HepG2 (cell line): ENCODE data around the gene PIP5KL1. TPM values are rescaled to one million over a fixed set of nuclear protein-coding genes. Genes with fewer than 3 reads are reported as not detected.

Experiments
- AHR ChIP-seq: IDR thresholded peaks from 2 replicates; pipeline ENCODE4 v1.6.1; 2018; ENCODE audit warnings: missing genetic modification reagents, missing compliant biosample characterization
- JUND ChIP-seq: sonication (generic); formaldehyde crosslinking; IDR thresholded peaks from 2 replicates; pipeline ENCODE4 v1.8.0; 2022; ENCODE audit warnings: mild to moderate bottlenecking, missing genetic modification reagents
- MTA1 ChIP-seq: sonication (generic); formaldehyde crosslinking; IDR thresholded peaks from 2 replicates; pipeline ENCODE4 v1.4.0; 2020; ENCODE audit warnings: missing genetic modification reagents, mild to moderate bottlenecking, borderline replicate concordance
- ZNF629 ChIP-seq: sonication (generic); formaldehyde crosslinking; conservative IDR thresholded peaks from 2 replicates; pipeline ENCODE4 v1.5.0; 2020; ENCODE audit warnings: missing genetic modification reagents
- ZNF747 ChIP-seq: sonication (generic); formaldehyde crosslinking; IDR thresholded peaks from 2 replicates; pipeline ENCODE4 v1.8.1; 2023; ENCODE audit warnings: missing genetic modification reagents, mild to moderate bottlenecking, borderline replicate concordance
- ZNF777 ChIP-seq: sonication (generic); formaldehyde crosslinking; IDR thresholded peaks from 2 replicates; pipeline ENCODE4 v1.4.0; 2020; ENCODE audit warnings: missing genetic modification reagents
- polyA plus RNA-seq, 8 experiments: library from polyadenylated mRNA; depleted of rRNA in 3 of 8; stranded (reverse) in 7 of 8; unstranded in 1 of 8; fragments of >200 nt; fragmentation: Illumina TruSeq in 4 of 8; extraction: Trizol in 4 of 8; gene quantifications; 2 replicates each; pipeline versions ENCODE4 v1.2.1 to v1.2.3, GENCODE V29; 2011 to 2016; ENCODE audit warnings: low read depth in 4 of 8, missing spikeins in 1 of 8, mixed read lengths in 1 of 8; ENCODE audit not compliant: insufficient read depth in 1 of 8
- total RNA-seq, 5 experiments: library from RNA; depleted of rRNA; stranded (reverse); fragments of >200 nt; fragmentation: Illumina TruSeq; extraction: Trizol; gene quantifications; 2 replicates each; pipeline ENCODE4 v1.2.3, GENCODE V29; 2016; ENCODE audit warnings: low read depth in 1 of 5
- TF ChIP-seq, protein P1 (sequence below): sonication (generic); formaldehyde crosslinking; IDR thresholded peaks from 2 replicates; pipeline ENCODE4 v1.5.0; 2020; ENCODE audit warnings: mild to moderate bottlenecking, missing genetic modification reagents, borderline replicate concordance
- TF ChIP-seq, protein P2 (sequence below): sonication (generic); formaldehyde crosslinking; IDR thresholded peaks from 2 replicates; pipeline ENCODE4 v1.5.0; 2020; ENCODE audit warnings: missing genetic modification reagents
- TF ChIP-seq, protein P3 (sequence below): IDR thresholded peaks from 2 replicates; pipeline ENCODE4 v1.6.1; 2016; ENCODE audit warnings: missing compliant biosample characterization, missing genetic modification reagents, borderline replicate concordance
- TF ChIP-seq, protein P4 (sequence below): sonication (generic); formaldehyde crosslinking; IDR thresholded peaks from 2 replicates; pipeline ENCODE4 v1.9.0; 2021; ENCODE audit warnings: mild to moderate bottlenecking, missing genetic modification reagents

Gene PIP5KL1
- total and polyA plus RNA-seq, 2 of the 13 experiments (the other 11 are each of a cell fraction or from before 2014, with no cell fraction given) = 0.20 to 0.49 TPM

DNA sequence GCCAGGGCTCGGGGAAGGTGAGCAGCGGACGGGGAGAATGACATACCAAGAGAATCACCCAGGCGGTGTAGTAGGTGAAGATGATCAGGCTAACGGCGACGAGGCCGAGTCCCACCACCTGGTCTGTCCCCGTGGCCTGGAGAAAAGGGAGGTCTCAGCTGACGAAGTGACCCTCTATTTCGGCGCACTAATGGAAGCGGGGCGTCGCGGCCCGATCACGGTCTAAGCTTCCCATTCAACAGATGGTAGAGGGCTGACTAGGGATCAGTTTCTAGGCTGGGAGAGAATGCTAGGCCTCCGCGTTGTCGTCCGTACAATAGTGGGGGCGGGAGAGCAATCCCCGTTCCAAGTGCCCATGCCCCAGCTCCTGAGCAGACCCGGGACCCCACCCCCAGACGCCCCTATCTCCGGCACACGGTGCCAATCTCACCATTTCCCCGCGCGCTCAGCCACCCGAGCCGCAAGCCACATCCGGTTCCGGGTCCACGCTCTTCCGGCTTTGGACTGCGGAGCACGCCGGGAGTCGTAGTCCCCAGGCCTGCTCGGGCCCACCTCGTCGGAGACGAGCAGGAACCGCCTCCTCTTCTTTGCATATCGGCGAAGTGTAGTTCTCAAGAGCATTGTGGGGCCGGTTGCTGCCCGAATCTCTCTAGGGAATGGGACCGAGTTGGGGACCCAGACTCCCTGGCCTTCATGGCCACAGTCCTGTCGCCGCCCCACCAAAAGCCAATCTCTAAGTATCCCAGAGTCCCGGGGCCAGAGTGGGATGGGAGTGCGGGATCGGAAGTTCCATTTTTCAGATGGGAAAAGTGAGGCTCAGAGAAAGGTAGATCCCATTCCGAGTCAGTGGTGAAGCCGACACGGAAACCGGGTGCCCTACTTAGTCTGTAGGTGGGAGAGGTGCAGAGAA is 7.1 kb upstream of the PIP5KL1 start, which contains the start of gene DPM2 (continued):
- TF ChIP-seq ZNF747 (CRISPR knock-in tag) (no peak), MTA1 (CRISPR knock-in tag) (no peak), JUND (no peak), AHR (no peak), ZNF629 (CRISPR knock-in tag) (peak; percentile 92), ZNF777 (CRISPR knock-in tag) (0 out of 2 replicates have a peak, but pooled peaks have one; percentile 16)
- TF ChIP-seq, protein P1, sequence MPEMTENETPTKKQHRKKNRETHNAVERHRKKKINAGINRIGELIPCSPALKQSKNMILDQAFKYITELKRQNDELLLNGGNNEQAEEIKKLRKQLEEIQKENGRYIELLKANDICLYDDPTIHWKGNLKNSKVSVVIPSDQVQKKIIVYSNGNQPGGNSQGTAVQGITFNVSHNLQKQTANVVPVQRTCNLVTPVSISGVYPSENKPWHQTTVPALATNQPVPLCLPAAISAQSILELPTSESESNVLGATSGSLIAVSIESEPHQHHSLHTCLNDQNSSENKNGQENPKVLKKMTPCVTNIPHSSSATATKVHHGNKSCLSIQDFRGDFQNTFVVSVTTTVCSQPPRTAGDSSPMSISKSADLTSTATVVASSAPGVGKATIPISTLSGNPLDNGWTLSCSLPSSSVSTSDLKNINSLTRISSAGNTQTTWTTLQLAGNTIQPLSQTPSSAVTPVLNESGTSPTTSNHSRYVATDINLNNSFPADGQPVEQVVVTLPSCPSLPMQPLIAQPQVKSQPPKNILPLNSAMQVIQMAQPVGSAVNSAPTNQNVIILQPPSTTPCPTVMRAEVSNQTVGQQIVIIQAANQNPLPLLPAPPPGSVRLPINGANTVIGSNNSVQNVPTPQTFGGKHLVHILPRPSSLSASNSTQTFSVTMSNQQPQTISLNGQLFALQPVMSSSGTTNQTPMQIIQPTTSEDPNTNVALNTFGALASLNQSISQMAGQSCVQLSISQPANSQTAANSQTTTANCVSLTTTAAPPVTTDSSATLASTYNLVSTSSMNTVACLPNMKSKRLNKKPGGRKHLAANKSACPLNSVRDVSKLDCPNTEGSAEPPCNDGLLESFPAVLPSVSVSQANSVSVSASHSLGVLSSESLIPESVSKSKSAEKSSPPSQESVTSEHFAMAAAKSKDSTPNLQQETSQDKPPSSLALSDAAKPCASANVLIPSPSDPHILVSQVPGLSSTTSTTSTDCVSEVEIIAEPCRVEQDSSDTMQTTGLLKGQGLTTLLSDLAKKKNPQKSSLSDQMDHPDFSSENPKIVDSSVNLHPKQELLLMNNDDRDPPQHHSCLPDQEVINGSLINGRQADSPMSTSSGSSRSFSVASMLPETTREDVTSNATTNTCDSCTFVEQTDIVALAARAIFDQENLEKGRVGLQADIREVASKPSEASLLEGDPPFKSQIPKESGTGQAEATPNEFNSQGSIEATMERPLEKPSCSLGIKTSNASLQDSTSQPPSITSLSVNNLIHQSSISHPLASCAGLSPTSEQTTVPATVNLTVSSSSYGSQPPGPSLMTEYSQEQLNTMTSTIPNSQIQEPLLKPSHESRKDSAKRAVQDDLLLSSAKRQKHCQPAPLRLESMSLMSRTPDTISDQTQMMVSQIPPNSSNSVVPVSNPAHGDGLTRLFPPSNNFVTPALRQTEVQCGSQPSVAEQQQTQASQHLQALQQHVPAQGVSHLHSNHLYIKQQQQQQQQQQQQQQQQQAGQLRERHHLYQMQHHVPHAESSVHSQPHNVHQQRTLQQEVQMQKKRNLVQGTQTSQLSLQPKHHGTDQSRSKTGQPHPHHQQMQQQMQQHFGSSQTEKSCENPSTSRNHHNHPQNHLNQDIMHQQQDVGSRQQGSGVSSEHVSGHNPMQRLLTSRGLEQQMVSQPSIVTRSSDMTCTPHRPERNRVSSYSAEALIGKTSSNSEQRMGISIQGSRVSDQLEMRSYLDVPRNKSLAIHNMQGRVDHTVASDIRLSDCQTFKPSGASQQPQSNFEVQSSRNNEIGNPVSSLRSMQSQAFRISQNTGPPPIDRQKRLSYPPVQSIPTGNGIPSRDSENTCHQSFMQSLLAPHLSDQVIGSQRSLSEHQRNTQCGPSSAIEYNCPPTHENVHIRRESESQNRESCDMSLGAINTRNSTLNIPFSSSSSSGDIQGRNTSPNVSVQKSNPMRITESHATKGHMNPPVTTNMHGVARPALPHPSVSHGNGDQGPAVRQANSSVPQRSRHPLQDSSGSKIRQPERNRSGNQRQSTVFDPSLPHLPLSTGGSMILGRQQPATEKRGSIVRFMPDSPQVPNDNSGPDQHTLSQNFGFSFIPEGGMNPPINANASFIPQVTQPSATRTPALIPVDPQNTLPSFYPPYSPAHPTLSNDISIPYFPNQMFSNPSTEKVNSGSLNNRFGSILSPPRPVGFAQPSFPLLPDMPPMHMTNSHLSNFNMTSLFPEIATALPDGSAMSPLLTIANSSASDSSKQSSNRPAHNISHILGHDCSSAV (CRISPR knock-in tag) = no peak
- TF ChIP-seq, protein P2, sequence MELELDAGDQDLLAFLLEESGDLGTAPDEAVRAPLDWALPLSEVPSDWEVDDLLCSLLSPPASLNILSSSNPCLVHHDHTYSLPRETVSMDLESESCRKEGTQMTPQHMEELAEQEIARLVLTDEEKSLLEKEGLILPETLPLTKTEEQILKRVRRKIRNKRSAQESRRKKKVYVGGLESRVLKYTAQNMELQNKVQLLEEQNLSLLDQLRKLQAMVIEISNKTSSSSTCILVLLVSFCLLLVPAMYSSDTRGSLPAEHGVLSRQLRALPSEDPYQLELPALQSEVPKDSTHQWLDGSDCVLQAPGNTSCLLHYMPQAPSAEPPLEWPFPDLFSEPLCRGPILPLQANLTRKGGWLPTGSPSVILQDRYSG (CRISPR knock-in tag) = 0 out of 2 replicates have a peak, but pooled peaks have one; percentile 48
- TF ChIP-seq, protein P3, sequence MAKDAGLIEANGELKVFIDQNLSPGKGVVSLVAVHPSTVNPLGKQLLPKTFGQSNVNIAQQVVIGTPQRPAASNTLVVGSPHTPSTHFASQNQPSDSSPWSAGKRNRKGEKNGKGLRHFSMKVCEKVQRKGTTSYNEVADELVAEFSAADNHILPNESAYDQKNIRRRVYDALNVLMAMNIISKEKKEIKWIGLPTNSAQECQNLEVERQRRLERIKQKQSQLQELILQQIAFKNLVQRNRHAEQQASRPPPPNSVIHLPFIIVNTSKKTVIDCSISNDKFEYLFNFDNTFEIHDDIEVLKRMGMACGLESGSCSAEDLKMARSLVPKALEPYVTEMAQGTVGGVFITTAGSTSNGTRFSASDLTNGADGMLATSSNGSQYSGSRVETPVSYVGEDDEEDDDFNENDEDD (CRISPR knock-in tag) = peak; percentile 83; the same call in 1 of the 2 replicates
- TF ChIP-seq, protein P4, sequence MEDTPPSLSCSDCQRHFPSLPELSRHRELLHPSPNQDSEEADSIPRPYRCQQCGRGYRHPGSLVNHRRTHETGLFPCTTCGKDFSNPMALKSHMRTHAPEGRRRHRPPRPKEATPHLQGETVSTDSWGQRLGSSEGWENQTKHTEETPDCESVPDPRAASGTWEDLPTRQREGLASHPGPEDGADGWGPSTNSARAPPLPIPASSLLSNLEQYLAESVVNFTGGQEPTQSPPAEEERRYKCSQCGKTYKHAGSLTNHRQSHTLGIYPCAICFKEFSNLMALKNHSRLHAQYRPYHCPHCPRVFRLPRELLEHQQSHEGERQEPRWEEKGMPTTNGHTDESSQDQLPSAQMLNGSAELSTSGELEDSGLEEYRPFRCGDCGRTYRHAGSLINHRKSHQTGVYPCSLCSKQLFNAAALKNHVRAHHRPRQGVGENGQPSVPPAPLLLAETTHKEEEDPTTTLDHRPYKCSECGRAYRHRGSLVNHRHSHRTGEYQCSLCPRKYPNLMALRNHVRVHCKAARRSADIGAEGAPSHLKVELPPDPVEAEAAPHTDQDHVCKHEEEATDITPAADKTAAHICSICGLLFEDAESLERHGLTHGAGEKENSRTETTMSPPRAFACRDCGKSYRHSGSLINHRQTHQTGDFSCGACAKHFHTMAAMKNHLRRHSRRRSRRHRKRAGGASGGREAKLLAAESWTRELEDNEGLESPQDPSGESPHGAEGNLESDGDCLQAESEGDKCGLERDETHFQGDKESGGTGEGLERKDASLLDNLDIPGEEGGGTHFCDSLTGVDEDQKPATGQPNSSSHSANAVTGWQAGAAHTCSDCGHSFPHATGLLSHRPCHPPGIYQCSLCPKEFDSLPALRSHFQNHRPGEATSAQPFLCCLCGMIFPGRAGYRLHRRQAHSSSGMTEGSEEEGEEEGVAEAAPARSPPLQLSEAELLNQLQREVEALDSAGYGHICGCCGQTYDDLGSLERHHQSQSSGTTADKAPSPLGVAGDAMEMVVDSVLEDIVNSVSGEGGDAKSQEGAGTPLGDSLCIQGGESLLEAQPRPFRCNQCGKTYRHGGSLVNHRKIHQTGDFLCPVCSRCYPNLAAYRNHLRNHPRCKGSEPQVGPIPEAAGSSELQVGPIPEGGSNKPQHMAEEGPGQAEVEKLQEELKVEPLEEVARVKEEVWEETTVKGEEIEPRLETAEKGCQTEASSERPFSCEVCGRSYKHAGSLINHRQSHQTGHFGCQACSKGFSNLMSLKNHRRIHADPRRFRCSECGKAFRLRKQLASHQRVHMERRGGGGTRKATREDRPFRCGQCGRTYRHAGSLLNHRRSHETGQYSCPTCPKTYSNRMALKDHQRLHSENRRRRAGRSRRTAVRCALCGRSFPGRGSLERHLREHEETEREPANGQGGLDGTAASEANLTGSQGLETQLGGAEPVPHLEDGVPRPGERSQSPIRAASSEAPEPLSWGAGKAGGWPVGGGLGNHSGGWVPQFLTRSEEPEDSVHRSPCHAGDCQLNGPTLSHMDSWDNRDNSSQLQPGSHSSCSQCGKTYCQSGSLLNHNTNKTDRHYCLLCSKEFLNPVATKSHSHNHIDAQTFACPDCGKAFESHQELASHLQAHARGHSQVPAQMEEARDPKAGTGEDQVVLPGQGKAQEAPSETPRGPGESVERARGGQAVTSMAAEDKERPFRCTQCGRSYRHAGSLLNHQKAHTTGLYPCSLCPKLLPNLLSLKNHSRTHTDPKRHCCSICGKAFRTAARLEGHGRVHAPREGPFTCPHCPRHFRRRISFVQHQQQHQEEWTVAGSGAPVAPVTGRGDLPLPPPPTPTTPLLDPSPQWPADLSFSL (CRISPR knock-in tag) = no peak
